CD14-positive monocyte (primary cell): ENCODE measurements around the gene ZNF81. TPM values are rescaled to one million over a fixed set of nuclear protein-coding genes. Genes with fewer than 3 reads are reported as not detected.
A peak's percentile ranks its signal among the peaks of the same experiment; 100 is the strongest.

ENCODE experiments used
- DNase-seq, 3 donors: peaks; one replicate each; pipeline ENCODE4 v3.0.0-alpha.2; 2011 to 2022
- H2AFZ ChIP-seq: 2 replicates; pipeline ENCODE4 v1.6.0; 2012; ENCODE audit warnings: mild to moderate bottlenecking, low read depth, low read length, inconsistent platforms; ENCODE audit not compliant: insufficient read depth, poor library complexity, severe bottlenecking
- H3K27ac ChIP-seq, 2 donors: 1 replicate in 1 of 2; 2 replicates in 1 of 2; pipeline ENCODE4 v1.5.1; 2012 to 2013; ENCODE audit warnings: low read length in 2 of 2, control low read depth in 1 of 2, inconsistent platforms in 1 of 2, low read depth in 1 of 2, mild to moderate bottlenecking in 1 of 2
- H3K27me3 ChIP-seq, 2 donors: one replicate each; pipeline versions ENCODE4 v1.6.0 to v1.6.1; 2011 to 2013; ENCODE audit warnings: low read length in 2 of 2; ENCODE audit not compliant: control insufficient read depth in 2 of 2, insufficient read depth in 2 of 2
- H3K36me3 ChIP-seq, 2 donors: replicated peaks in 1 of 2; 1 replicate in 1 of 2; 2 replicates in 1 of 2; pipeline versions ENCODE4 v1.5.1 to v1.6.1; 2012 to 2013; ENCODE audit warnings: low read length in 2 of 2, control low read depth in 1 of 2, inconsistent platforms in 1 of 2, mild to moderate bottlenecking in 1 of 2; ENCODE audit not compliant: insufficient read depth in 2 of 2, control insufficient read depth in 1 of 2
- H3K4me1 ChIP-seq, 2 donors: 1 replicate in 1 of 2; 2 replicates in 1 of 2; pipeline versions ENCODE4 v1.5.1 to v1.6.1; 2012 to 2013; ENCODE audit warnings: low read length in 2 of 2, control low read depth in 1 of 2, inconsistent platforms in 1 of 2, mild to moderate bottlenecking in 1 of 2, moderate library complexity in 1 of 2; ENCODE audit not compliant: insufficient read depth in 2 of 2, control insufficient read depth in 1 of 2
- H3K4me2 ChIP-seq: replicated peaks from 2 replicates; pipeline ENCODE3; 2012; ENCODE audit warnings: low read length, moderate library complexity, mild to moderate bottlenecking; ENCODE audit not compliant: poor library complexity, severe bottlenecking; ENCODE audit errors: extremely low read depth
- H3K4me3 ChIP-seq, 3 experiments: fragments of 200-600 bp in 1 of 3; sonication (generic) in 1 of 3; replicated peaks in 1 of 3; 1 replicate in 2 of 3; 2 replicates in 1 of 3; pipeline ENCODE4 v1.5.1; 2011 to 2013; ENCODE audit warnings: low read length in 3 of 3, mild to moderate bottlenecking in 3 of 3, control low read depth in 2 of 3, low read depth in 2 of 3, inconsistent platforms in 1 of 3, moderate library complexity in 1 of 3
- H3K79me2 ChIP-seq: 2 replicates; pipeline ENCODE4 v1.6.0; 2012; ENCODE audit warnings: mild to moderate bottlenecking, control low read depth, inconsistent platforms, low read length, moderate library complexity; ENCODE audit not compliant: insufficient read depth
- H3K9ac ChIP-seq: 2 replicates; pipeline ENCODE4 v1.6.0; 2017; ENCODE audit warnings: low read length, mild to moderate bottlenecking; ENCODE audit not compliant: insufficient read depth, poor library complexity, severe bottlenecking
- H3K9me3 ChIP-seq, 2 donors: replicated peaks in 1 of 2; 1 replicate in 1 of 2; 2 replicates in 1 of 2; pipeline versions ENCODE4 v1.5.1 to v1.6.1; 2012 to 2013; ENCODE audit warnings: low read length in 2 of 2, control low read depth in 1 of 2; ENCODE audit not compliant: control insufficient read depth in 1 of 2, insufficient read depth in 1 of 2
- H4K20me1 ChIP-seq: 2 replicates; pipeline ENCODE4 v1.6.0; 2012; ENCODE audit warnings: mild to moderate bottlenecking, low read length, control low read depth, moderate library complexity; ENCODE audit not compliant: insufficient read depth
- H3K27ac Mint-ChIP-seq, 7 donors: one replicate each; pipeline ENCODE4 v1.8.0; 2020; ENCODE audit warnings: mild to moderate bottlenecking in 7 of 7, mixed read lengths in 7 of 7, moderate library complexity in 6 of 7, inconsistent platforms in 2 of 7
- H3K27me3 Mint-ChIP-seq, 3 donors: one replicate each; pipeline ENCODE4 v1.8.0; 2021 to 2022; ENCODE audit warnings: low read depth in 3 of 3, mild to moderate bottlenecking in 3 of 3, mixed read lengths in 3 of 3, moderate library complexity in 3 of 3, inconsistent platforms in 1 of 3
- H3K36me3 Mint-ChIP-seq, 2 donors: one replicate each; pipeline ENCODE4 v1.8.0; 2020; ENCODE audit warnings: mixed read lengths in 2 of 2, inconsistent platforms in 1 of 2, mild to moderate bottlenecking in 1 of 2
- H3K4me1 Mint-ChIP-seq: one replicate; pipeline ENCODE4 v1.8.0; 2020; ENCODE audit warnings: mild to moderate bottlenecking, mixed read lengths
- H3K4me3 Mint-ChIP-seq, 2 donors: one replicate each; pipeline ENCODE4 v1.8.0; 2020; ENCODE audit warnings: mild to moderate bottlenecking in 2 of 2, mixed read lengths in 2 of 2, moderate library complexity in 1 of 2
- H3K9me3 Mint-ChIP-seq, 7 donors: one replicate each; pipeline ENCODE4 v1.8.0; 2020 to 2022; ENCODE audit warnings: mixed read lengths in 7 of 7, mild to moderate bottlenecking in 6 of 7, moderate library complexity in 6 of 7, inconsistent platforms in 2 of 7
- CTCF ChIP-seq: fragments of 200-600 bp; IDR thresholded peaks from one replicate; pipeline ENCODE4 v1.8.0; 2022; ENCODE audit warnings: antibody characterized with exemption, mild to moderate bottlenecking
- WGBS: methylation state at CpG from one replicate; pipeline ENCODE4 v1.1.5; 2013; ENCODE audit warnings: missing lambda C conversion rate; ENCODE audit not compliant: insufficient coverage; 5-methylcytosine and 5-hydroxymethylcytosine counted together
- intact Hi-C, 2 donors: fragments of 100-400 bp; cut with micrococcal nuclease; formaldehyde crosslinking; loops; one replicate each; pipeline versions ENCODE4 v1.15.0 to v1.15.1; 2023
- polyA plus RNA-seq, 3 donors: library from polyadenylated mRNA; depleted of rRNA in 1 of 3; unstranded in 2 of 3; stranded (reverse) in 1 of 3; fragments of 300-500 nt in 2 of 3; fragments of >200 nt in 1 of 3; fragmentation: Illumina TruSeq in 2 of 3; gene quantifications; 1 replicate in 2 of 3; 2 replicates in 1 of 3; pipeline ENCODE4 v1.2.3, GENCODE V29; 2012 to 2021

ZNF81 gene
- polyA plus RNA-seq, 3 donors = 1.7 to 3.4 (median 2.4) TPM

DNA sequence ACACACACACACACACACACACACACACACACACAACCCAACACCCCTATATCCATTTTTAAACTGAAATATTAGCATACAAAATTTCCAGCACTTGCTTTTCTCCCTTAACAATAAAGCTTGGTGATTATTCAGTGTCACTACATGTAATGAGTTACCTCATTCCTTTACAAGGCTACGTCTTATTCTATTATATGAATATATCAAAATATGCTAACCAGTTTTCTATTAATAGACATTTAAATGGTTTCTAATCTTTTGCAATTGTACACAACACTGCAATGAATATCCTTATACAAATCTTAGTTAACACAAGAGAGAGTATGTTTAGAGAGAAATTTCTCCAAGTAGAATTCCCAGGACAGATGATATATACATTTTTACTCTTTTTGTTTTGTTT is 14.2 kb downstream of the ZNF81 start:
- H3K27ac ChIP-seq = no peak overlapping the region
- H2AFZ ChIP-seq = no peak overlapping the region
- WGBS = no CpG with 5 or more reads among the region's 1 CpG
- no peaks in the 10 kb centered on the region for H3K27me3 ChIP-seq
- peaks cover 13% of the 10 kb centered on the region for H3K4me1 Mint-ChIP-seq
- peak overlapping the region in 3 of 7 donors; percentile 50 to 71 (median 52) for H3K27ac Mint-ChIP-seq
- no peaks in the 10 kb centered on the region for H3K79me2 ChIP-seq
- H3K36me3 ChIP-seq = peaks cover 9 to 30% of the 10 kb centered on the region in 2 donors
- no peak for TF ChIP-seq CTCF
- H3K4me3 ChIP-seq = no peak overlapping the region
- no peaks in the 10 kb centered on the region for H3K9me3 ChIP-seq
- no peak overlapping the region for H3K4me2 ChIP-seq
- H3K4me1 ChIP-seq = peaks cover 4 to 5% of the 10 kb centered on the region in 2 donors
- peaks cover 31 to 37% of the 10 kb centered on the region in 2 donors for H3K36me3 Mint-ChIP-seq
- H3K9me3 Mint-ChIP-seq = no peaks in the 10 kb centered on the region
- H3K4me3 Mint-ChIP-seq = no peak overlapping the region
- no peaks in the 10 kb centered on the region for H4K20me1 ChIP-seq
- H3K27me3 Mint-ChIP-seq = peaks cover 0 to 4% (median 0%) of the 10 kb centered on the region in 3 donors
- intact Hi-C loops = loop anchor here in 1 of 2 donors (5.0 kb wide), 1 partner anchor 176 kb away; no protein-coding TSS in a partner anchor
- H3K9ac ChIP-seq = no peak overlapping the region
- no peak for DNase-seq

DNA sequence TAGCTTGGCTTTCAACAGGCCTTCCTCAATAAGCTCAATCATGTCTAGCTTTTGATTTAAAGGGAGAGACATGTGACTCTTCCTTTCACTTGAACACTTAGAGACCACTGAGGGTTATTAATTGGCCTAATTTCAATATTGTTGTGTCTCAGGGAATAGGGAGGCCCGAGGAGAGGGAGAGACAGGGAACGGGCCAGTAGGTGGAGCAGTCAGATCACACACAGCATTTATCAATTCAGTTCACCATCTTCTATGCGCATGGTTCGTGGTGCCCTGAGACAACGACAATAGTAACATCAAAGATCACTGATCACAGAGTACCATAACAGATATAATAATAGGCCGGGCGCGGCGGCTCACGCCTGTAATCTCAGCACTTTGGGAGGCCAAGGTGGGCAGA is 17.8 kb downstream of the ZNF81 start:
- Histone ChIP-seq H3K9me3 (no peaks in the 10 kb centered on the region), H3K4me1 (peaks cover 4 to 5% of the 10 kb centered on the region in 2 donors), H3K9ac (no peak overlapping the region), H3K36me3 (peaks cover 0 to 11% of the 10 kb centered on the region in 2 donors), H3K4me2 (no peak overlapping the region), H3K27me3 (no peaks in the 10 kb centered on the region), H3K4me3 (no peak overlapping the region), H3K79me2 (no peaks in the 10 kb centered on the region), H4K20me1 (no peaks in the 10 kb centered on the region), H2AFZ (no peak overlapping the region), H3K27ac (no peak overlapping the region)
- Mint-ChIP-seq H3K27me3 (peaks cover 0 to 4% (median 0%) of the 10 kb centered on the region in 3 donors), H3K36me3 (peaks cover 23 to 31% of the 10 kb centered on the region in 2 donors), H3K27ac (no peak overlapping the region), H3K4me1 (peaks cover 12% of the 10 kb centered on the region), H3K4me3 (no peak overlapping the region), H3K9me3 (no peaks in the 10 kb centered on the region)
- WGBS = no CpG with 5 or more reads among the region's 10 CpGs
- DNase-seq = peak in 2 of 3 donors; percentile 4 to 10
- intact Hi-C loops = loop anchor here in 1 of 2 donors (5.0 kb wide), 1 partner anchor 173 kb away; no protein-coding TSS in a partner anchor
- peak; percentile 31 for TF ChIP-seq CTCF
